GM04504 (cell line): ENCODE data around the gene STRN3.
A peak's percentile ranks its signal among the peaks of the same experiment; 100 is the strongest.
"Not testable (repeated sequence)": the region's sequence is repeated elsewhere in the genome, so short reads cannot be mapped to it uniquely, and the experiment has no call there.

Experiments used
- DNase-seq: peaks from one replicate; pipeline ENCODE4 v3.0.0-alpha.2; 2012; ENCODE audit warnings: low read depth

The STRN3 gene, protein sequence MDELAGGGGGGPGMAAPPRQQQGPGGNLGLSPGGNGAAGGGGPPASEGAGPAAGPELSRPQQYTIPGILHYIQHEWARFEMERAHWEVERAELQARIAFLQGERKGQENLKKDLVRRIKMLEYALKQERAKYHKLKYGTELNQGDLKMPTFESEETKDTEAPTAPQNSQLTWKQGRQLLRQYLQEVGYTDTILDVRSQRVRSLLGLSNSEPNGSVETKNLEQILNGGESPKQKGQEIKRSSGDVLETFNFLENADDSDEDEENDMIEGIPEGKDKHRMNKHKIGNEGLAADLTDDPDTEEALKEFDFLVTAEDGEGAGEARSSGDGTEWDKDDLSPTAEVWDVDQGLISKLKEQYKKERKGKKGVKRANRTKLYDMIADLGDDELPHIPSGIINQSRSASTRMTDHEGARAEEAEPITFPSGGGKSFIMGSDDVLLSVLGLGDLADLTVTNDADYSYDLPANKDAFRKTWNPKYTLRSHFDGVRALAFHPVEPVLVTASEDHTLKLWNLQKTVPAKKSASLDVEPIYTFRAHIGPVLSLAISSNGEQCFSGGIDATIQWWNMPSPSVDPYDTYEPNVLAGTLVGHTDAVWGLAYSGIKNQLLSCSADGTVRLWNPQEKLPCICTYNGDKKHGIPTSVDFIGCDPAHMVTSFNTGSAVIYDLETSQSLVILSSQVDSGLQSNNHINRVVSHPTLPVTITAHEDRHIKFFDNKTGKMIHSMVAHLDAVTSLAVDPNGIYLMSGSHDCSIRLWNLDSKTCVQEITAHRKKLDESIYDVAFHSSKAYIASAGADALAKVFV

DNA sequence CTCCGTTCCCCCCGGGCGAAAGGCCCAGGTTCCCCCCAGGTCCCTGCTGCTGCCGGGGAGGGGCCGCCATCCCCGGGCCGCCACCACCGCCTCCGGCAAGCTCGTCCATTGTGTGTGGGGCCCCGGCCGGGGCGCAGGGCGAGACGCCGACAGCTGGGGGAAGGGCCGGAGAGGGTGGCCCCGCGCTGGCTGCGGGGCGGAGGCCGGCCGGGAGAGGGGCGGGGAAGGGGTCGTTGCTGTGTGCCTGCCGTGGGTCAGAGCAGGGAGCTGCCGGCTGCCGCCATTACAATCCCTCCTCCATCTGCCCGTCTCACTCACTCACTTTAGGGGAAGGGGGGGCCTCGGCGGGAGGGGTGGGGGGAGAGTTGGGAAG lies at the start of gene STRN3:
STRN3 (minus strand) TSS at position 303 of the 373 bp plus-strand sequence; CDS start at position 109, 194 bp downstream.
- DNase-seq = no peak

DNA sequence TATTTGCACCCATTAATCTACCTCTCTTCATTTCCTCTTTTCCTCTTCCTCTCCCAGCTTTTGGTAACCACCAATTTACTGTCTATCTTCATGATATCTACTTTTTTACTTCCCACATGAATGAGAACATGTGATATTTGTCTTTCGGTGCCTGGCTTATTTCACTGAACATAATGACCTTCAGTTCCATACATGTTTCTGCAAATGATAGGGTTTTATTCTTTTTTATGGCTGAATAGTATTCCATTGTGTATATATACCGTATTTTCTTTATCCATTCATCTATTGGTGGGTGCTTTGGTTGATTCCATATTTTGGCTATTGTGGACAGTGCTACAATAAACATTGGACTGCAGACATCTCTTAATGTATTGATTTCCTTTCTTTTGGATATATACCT lies 49.0 kb upstream of the STRN3 start:
- no peak for DNase-seq

DNA sequence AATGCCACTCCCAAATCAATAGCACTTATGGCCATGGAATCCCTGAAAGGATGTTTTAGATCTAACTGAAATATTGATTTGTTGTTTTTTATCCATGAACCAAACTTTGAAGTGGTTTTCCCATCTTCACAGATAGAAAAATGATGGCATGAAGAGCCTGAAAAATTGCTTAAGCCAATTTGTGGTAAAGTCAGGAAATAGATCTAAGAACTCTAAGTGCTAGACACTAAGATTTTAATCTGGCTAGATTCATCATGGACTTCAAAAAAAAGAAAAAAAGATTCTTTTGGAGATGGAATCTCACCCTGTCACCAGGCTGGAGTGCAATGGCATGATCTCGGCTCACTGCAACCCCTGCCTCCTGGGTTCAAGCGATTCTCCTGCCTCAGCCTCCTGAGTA lies 45.0 kb upstream of the STRN3 start:
- no peak for DNase-seq

DNA sequence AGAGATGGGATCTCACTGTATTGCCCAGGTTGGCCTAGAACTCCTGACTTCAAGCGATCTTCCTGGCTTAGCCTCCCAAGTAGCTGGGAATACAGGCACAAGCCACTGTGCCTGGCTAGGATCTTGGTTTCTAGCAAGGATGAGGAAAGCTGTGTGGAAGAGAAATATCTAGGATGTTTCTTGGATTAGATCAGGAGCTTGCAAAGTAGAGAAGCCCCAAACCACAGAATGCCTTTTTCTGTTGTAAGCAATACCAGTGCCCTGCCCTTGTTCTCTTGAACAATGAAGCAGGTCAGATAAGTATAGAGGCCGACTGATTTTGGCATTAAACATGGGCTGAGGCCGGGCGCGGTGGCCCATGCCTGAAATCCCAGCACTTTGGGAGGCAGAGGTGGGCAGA lies 44.3 kb upstream of the STRN3 start:
- peak; percentile 72 for DNase-seq

DNA sequence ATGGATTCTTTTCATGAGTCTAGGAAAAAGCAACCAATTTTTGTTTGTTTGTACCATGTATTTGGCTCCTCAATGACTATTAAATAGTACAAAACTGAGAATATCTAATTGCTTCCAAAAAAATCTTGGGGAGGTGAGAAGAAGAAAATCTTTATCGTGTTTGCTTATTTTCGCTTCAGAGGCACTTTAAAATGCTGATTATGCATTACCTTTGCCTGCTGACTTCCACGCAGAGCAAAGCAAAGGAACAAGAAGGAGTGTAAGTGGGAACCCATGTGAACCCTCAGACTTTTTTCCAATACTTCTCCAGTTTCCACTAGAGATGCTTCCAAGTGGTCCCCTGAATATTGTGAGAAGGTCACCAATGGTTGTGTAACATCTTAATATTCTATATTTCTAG lies 43.2 kb upstream of the STRN3 start:
- DNase-seq = no peak

DNA sequence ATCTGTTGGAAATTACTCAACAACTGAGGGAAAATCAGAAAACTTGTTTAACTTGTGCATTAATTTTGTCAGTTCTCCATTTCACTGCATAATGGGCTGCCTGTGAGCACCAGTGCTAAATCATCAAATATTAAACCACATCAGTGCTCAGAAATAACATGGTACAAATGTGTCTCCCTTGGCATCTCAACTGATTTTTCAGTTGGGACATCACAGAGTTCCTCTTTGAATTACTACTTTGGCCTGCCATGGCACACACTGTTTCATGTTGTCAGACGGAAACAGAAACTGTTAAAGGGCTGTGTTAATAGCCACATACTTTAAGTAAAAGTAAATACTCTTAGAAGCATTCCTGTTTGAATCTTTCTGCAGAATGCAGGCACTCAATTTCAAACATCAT lies 42.1 kb upstream of the STRN3 start:
- DNase-seq = no peak

DNA sequence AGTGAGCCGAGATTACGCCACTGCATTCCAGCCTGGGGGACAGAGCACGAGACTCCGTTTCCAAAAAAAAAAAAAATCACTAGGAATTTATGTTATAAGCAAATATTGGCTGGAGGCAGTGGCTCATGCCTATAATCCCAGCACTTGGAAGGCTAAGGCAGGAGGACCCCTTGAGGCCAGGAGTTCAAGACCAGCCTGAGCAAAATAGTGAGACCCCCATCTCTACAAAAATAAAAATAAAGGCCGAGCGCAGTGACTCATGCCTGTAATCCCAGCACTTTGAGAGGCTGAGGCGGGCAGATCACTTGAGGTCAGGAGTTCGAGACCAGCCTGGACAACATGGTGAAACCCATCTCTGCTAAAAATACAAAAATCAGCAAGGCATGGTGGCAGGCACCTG lies 36.7 kb upstream of the STRN3 start:
- not testable (repeated sequence) for DNase-seq

DNA sequence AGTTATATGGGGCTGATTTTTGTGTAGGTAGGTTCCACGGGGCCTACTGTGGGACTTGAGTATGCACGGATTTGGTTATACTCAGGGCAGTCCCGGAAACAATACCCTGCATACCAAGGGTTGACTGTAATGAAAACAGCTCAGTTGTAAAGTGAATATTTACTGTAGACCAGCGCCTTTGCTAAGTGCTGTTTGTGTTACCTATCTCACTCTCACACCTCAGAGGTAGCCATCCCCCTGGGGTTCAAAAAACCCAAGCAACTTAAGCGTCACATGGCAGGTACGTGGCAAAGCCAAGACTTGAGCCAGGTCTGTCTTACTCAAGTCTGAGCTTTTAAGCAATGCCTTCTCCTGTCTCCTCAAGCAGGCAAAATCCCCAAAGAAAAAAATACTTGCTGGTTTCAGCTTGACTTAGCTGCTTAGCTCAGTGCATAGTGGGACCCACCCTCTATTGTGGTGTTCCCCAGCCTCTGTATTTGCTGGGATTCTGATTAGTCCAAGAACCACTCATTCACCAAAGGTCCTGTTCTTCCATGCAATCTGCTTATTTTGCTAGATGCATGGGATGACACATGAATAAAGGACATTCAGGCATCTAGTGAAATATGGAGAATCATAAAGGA lies 34.2 kb upstream of the STRN3 start:
- DNase-seq = no peak

DNA sequence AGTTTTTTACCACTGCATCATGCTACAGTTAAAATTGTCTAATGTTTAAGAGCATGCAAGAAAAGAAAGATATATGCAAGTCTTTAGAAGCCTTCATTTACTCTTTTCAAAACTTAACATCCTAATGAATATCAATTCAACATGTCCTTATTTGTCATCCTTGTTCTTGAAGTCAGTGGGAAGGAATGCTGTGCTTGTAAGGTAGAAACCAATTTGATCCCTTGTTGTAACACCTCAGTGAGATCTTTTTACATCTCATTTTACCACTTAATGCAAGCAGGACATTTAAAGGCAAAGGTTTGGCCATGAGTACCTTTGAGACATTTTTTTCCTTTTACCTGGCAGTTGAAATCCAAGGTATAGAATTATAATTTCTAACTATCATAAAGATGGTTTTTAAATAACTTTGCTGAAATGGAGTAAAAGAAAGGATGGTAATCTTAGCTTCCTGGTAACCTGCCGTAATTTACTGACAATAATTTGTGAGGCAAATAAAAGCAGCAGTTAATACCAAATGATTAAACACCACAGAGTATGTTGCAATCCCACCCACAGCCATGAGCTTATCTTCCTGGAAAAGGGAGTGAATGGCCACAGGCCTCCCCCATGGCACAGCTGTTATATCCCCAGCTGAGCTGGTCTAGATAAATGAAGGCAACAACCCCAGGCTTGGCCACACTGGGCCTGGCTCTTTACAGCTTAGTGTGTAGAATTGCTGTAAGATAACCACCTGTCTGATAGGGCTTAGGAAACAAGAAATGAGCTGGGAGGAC lies 33.2 kb upstream of the STRN3 start:
- peak; percentile 28 for DNase-seq

DNA sequence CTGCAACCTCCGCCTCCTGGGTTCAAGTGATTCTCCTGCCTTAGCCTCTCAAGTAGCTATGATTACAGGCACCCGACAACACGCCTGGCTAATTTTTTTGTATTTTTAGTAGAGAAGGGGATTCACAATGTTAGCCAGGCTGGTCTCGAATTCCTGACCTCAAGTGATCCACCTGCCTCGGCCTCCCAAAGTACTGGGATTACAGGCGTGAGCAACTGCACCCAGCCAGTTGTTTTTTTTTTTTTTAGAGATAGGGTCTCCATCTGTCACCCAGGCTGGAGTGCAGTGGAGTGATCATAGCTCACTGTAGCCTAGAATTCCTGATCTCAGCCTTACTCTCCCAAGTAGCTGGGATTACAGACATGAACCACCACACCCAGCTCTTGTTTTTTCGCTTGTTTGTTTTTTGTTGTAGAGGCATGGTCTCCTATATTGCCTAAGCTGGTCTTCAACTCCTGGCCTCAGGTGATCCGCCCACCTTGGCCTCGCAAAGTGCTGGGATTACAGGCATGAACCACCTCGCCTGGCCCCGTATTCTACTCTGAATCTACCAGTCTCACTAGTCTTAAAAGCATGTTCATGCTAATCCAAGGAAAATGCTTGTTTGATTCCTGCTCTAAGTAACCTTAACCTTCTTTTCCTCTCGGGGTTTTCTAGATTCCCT lies 31.7 kb upstream of the STRN3 start:
- no peak for DNase-seq

DNA sequence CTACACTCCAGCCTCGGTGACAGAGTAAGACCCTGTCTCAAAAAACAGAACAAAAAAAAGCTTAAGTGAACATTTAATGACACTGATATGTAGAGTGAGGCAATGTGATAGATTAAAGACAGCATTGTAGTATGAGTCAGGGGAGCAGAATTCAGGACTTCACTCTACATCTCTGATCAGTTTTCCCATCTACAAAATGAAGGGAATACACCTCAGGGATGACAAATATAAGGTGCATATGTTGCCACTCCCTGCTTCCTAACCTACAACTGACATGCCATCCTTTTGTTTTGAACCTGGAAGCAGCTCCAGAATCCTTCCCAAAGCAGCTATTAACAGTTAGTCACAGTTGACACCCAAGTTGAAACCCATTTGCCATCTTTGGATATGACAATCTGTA lies 30.9 kb upstream of the STRN3 start:
- DNase-seq = no peak

DNA sequence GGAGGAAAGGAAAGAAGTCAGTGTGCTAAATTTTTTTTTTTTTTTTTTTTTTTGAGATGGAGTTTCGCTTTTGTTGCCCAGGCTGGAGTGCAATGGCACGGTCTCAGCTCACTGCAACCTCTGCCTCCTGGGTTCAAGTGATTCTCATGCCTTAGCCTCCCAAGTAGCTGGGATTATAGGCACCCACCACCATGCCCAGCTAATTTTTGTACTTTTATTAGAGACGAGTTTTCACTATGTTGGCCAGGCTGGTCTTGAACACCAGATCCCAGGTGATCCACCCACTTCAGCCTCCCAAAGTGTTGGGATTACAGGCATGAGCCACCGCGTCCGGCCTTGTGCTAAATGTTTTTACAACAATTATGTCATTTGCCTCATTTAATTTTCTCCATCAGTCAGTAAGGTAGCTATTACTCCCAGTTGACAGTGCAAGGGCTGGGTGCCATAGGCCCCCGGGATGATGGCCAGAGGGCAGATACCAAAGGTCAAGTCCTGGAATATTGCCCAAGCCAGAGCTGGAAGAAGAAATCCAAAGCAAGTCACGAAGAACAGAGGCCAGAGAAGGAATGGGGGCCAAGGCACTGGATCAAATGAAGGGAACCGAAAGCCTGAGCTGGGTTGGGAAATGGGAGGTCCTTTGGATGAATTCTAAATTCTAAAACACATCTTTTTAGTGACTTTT lies 26.9 kb upstream of the STRN3 start:
- not testable (repeated sequence) for DNase-seq

DNA sequence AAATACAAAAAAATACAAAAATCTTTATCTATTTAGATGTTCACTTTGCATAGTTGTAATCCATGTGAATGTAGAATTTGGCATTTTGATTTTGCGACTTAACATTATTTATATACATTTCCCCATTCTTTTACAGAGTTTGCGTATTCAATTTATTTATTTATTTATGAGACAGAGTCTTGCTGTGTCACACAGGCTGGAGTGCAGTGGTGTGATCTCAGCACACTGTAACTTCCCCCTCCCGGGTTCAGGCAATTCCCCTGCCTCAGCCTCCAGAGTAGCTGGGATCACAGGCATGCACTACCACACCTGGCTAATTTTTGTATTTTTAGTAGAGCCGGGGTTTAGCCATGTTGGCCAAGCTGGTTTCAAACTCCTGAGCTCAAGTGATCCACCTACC lies 25.3 kb upstream of the STRN3 start:
- no peak for DNase-seq

DNA sequence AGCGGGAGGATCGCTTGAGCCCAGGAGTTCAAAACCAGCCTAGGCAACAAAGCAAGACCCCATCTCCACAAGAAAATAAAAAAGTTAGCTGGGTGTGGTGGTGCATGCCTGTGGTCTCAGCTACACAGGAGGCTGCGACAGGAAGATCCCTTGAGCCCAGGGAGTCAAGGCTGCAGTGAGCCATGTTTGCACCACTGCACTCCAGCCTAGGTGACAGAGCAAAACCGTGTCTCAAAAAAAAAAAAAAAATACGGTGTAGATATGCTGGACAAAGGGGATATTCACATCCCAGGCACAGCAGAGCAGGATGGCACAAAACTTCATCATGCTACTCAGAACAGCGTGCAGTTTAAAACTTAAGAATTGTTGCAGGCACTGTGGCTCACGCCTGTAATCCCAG lies 24.8 kb upstream of the STRN3 start:
- no peak for DNase-seq

DNA sequence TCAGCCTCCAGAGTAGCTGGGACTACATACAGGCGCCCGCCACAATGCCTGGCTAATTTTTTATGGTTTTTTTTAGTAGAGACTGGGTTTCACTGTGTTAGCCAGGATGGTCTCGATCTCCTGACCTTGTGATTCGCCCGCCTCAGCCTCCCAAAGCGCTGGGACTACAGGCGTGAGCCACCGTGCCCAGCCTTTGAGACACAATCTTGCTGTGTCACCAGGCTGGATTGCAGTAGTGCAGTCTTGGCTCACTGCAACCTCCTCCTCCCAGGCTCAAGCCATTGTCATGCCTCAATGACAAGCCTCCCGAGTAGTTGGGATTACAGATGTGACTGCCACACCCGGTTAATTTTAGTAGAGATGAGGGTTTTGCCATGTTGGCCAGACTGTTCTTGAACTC lies 21.3 kb upstream of the STRN3 start:
- DNase-seq = no peak

DNA sequence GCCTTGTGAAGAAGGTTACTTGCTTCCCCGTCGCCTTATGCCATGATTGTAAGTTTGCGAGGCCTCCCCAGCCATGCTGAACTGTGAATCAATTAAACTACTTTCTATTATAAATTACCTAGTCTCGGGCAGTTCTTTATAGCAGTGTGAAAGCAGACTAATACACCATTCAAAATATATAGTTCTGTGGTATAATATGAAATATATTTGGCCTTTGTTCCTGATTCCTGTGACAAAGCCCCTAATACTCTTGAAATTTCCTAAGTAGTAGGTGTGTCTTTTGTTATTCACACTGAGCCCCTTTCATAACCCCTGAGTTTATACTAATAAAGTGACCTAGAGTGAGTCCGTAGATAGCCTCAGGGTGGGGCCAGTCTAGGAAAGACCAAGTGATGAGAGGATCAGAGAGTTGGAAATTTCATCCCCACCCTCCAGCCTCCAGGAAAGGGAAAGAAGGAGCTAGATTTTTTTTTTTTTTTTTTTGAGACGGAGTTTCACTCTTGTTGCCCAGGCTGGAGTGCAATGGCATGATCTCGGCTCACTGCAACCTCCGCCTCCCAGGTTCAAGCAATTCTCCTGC lies 19.4 kb upstream of the STRN3 start:
- no peak for DNase-seq

DNA sequence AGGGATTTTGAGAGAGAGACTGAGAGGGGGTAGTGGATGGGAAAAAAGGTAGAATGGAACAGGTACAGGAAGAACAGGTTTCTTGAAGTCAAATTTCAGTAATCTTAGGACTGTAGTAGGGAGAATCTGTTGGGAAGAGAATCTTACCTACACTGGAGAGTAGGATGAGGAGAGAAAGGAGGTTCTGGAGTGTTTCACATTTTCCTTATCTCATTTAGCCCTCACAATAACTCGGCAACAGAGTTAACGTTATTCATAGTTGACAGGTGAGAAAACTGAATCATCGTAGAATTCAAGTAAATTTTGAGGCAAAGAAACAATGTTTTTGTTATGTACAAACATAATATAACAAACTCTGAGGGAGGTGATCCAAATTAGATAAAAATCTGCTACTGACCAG lies 17.2 kb upstream of the STRN3 start:
- DNase-seq = no peak

DNA sequence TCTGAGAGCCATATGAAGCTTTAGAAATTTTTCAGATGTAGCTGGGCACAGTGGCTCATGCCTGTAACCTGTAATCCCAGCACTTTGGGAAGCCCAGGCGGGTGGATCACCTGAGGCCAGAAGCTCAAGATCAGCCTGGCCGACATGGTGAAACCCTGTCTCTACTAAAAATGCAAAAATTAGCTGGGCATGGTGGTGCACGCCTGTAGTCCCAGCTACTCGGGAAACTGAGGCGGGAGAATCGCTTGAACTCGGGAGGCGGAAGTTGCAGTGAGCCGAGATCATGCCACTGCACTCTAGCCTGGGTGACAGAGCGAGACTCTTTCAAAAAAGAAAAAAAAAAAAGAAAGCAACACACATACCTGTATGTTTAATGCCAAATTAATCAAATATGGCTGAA lies 16.7 kb upstream of the STRN3 start:
- DNase-seq = not testable (repeated sequence)

DNA sequence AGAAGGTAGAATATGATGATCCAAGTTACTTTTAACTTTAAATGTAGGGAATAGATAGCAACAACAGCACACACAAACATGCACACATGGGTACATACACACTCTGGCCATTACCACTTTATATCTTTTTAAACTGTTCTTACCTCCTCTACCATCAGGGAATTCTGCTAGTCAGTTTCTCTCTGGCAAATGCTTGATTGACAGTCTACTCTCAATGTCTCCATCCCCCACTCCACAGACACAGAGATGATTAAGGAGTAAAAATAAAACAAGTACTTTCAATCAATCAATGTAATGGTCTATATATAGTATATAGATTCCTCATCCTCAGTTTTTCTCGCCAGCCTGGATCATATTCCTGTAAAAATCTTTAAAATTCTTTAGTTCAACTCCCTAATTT lies 16.1 kb upstream of the STRN3 start:
- DNase-seq = no peak

DNA sequence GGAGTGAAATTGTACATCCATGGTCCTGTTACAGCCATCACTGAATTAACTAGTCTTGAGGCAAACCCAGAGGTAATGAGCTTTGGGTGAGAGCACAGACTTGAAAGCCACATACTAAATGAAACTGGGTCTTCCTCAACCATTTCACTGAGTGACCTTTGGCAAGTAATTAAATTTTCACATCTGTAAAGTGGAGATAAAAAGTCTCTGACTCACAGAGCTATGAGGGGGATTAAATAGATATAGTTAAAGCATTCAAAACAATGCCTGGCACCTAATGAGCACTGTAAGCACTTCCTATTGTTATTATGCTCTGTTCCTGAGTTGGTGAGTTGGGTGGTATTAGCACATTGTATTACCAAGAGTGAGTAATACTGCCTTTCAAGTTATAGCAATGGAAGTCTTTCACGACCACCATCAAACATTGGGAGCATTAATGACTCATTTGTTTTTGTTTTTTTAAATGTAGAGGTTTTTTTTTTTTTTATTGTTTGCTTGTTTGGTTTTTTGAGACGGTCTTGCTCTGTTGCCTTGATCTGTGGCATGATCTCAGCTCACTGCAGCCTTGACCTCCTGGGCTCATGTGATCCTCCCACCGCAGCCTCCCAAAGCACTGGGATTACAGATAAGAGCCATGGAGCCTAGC lies 12.5 kb upstream of the STRN3 start:
- no peak for DNase-seq
